ENCODE data around the gene NAP1L4. TPM values are rescaled to one million over a fixed set of nuclear protein-coding genes. Genes with fewer than 3 reads are reported as not detected.

NAP1L4 gene
- total and polyA plus RNA-seq, 2 of the 8 experiments (the other 6 are each of a cell fraction or from before 2014, with no cell fraction given), result 75.8 to 194 TPM

- Histone ChIP-seq H3K56ac (replicated peaks; ENCODE audit: insufficient read length, low read depth, low read length) (no peak overlapping the region), H2BK20ac (ENCODE audit: low read length) (no peak overlapping the region; the same call in 1 of the 2 replicates), H2AFZ (ENCODE audit: low read length) (no peak overlapping the region), H3K14ac (ENCODE audit: insufficient read length) (no peak overlapping the region), H2BK5ac (ENCODE audit: low read depth, low read length) (0 out of 2 replicates have a peak overlapping the region, but pooled peaks have one; percentile 12), H3K79me2 (ENCODE audit: control insufficient read depth in 1 of 2, insufficient read depth in 2 of 2, low read length in 2 of 2) (no peaks in the 10 kb centered on the region), H3K36me3 (ENCODE audit: control insufficient read depth in 2 of 4, insufficient read depth in 4 of 4, low read length in 3 of 4) (no peaks in the 10 kb centered on the region), H3K4ac (replicated peaks; ENCODE audit: insufficient read length, low read depth, low read length) (peak overlapping the region; percentile 23), H4K5ac (ENCODE audit: insufficient read length, low read depth, low read length) (no peak overlapping the region), H2BK15ac (ENCODE audit: low read length) (peak overlapping the region; percentile 81; the same call in 1 of the 2 replicates), H2BK12ac (ENCODE audit: low read depth, low read length) (peak overlapping the region; percentile 84; the same call in 1 of the 2 replicates), H3K4me3 (ENCODE audit: extremely low read depth in 1 of 4, insufficient read depth in 2 of 4, low read depth in 3 of 4, low read length in 4 of 4) (peak overlapping the region in 3 of 4 experiments; percentile 26 to 56 (median 38); a peak in 6 of 8 replicates), H3K23ac (ENCODE audit: insufficient read length) (no peak overlapping the region), H4K91ac (replicated peaks; ENCODE audit: insufficient read length, low read length) (peak overlapping the region; percentile 42), H3K27me3 (replicated peaks in 1 of 4; ENCODE audit: control insufficient read depth in 3 of 4, extremely low read depth in 1 of 4, insufficient read depth in 3 of 4, low read length in 3 of 4) (peaks cover 25 to 39% (median 37%) of the 10 kb centered on the region in 4 experiments), H3K4me2 (ENCODE audit: insufficient read depth in 1 of 2, low read depth in 2 of 2, low read length in 2 of 2) (peak overlapping the region; percentile 72 to 88), H2AK5ac (ENCODE audit: low read depth, low read length) (no peak overlapping the region), H3K18ac (ENCODE audit: extremely low read depth, low read length) (peak overlapping the region; percentile 71), H4K20me1 (replicated peaks in 1 of 2; ENCODE audit: control insufficient read depth in 1 of 2, insufficient read depth in 2 of 2, low read length in 2 of 2) (peaks cover 4 to 9% of the 10 kb centered on the region in 2 experiments), H3K4me1 (replicated peaks in 1 of 4; ENCODE audit: control insufficient read depth in 3 of 4, insufficient read depth in 4 of 4, low read length in 3 of 4) (peaks cover 0 to 13% (median 5%) of the 10 kb centered on the region in 4 experiments; a peak in 6 of 7 replicates), H3K79me1 (ENCODE audit: low read depth, low read length) (no peaks in the 10 kb centered on the region), H2BK120ac (replicated peaks; ENCODE audit: low read depth, low read length) (no peak overlapping the region), H3K23me2 (ENCODE audit: low read depth, low read length) (peaks cover 8% of the 10 kb centered on the region; the same call in 1 of the 2 replicates), H3K9ac (replicated peaks in 1 of 4; ENCODE audit: extremely low read depth in 1 of 4, low read depth in 3 of 4, low read length in 3 of 4) (no peak overlapping the region), H3K9me3 (ENCODE audit: insufficient read depth in 2 of 2, low read depth in 1 of 2, low read length in 1 of 2) (no peaks in the 10 kb centered on the region), H3K27ac (ENCODE audit: low read depth, low read length) (no peak overlapping the region), H4K8ac (ENCODE audit: extremely low read depth, insufficient read depth, low read length) (no peak overlapping the region; the same call in 1 of the 2 replicates)
- 28% methylated on average over 16 of the region's 21 CpGs; no CpG with 5 or more reads in 1 of the 2 experiments for WGBS, 2 experiments (ENCODE audit: extremely low coverage in 1 of 2, insufficient coverage in 1 of 2, insufficient read length in 1 of 2, insufficient replicate concordance in 2 of 2, low coverage in 1 of 2, low lambda C conversion rate in 2 of 2, missing lambda C conversion rate in 1 of 2)
- CTCF ChIA-PET (ENCODE audit: partially characterized antibody), result interaction anchor here (0.6 to 9.4 kb wide), 25 partner anchors 8 to 405 kb away, joined by 3 to 129 read pairs (median 5); partner anchors contain the start of gene CDKN1C
- POLR2A ChIA-PET (ENCODE audit: partially characterized antibody), result interaction anchor here (0.9 to 3.1 kb wide), 9 partner anchors 8 to 398 kb away, joined by 3 to 17 read pairs (median 8); partner anchors contain the start of genes CARS1 and CDKN1C
- peak; percentile 83 to 97 for DNase-seq (ENCODE audit: low read depth in 1 of 2, low spot score in 2 of 2)
- FAIRE-seq, result no peak
- TF ChIP-seq SP1 (IDR thresholded peaks at IDR 0.05; ENCODE audit: low read depth, low read length) (no peak), ASH2L (IDR thresholded peaks at IDR 0.05; ENCODE audit: low read length) (no peak), NRF1 (IDR thresholded peaks at IDR 0.05; ENCODE audit: low read depth, low read length) (no peak), USF2 (IDR thresholded peaks at IDR 0.05; ENCODE audit: low read length) (no peak)
These were observed 61.3 kb downstream of the NAP1L4 start for GRCh38 chr11:2930704-2931419.

All from H1 (cell line).